Esophagus muscularis mucosa (tissue), 4 donors: Measurements from ENCODE around the gene CNTNAP2. TPM values are rescaled to one million over a fixed set of nuclear protein-coding genes. Genes with fewer than 3 reads are reported as not detected.
"Not testable (repeated sequence)": the region's sequence is repeated elsewhere in the genome, so short reads cannot be mapped to it uniquely, and the experiment has no call there.

Source experiments
- DNase-seq: peaks from one replicate; pipeline ENCODE4 v3.0.0-alpha.2; 2017; ENCODE audit errors: extremely low spot score
- H3K27ac ChIP-seq, 4 donors: fragments of 200-600 bp; sonication (generic); replicated peaks in 1 of 4; 1 replicate in 3 of 4; 2 replicates in 1 of 4; pipeline ENCODE4 v1.5.1; 2016 to 2019; ENCODE audit warnings: mild to moderate bottlenecking in 1 of 4
- H3K27me3 ChIP-seq, 4 donors: fragments of 200-600 bp; sonication (generic); one replicate each; pipeline versions ENCODE4 v1.5.1 to v1.6.0; 2016 to 2019
- H3K36me3 ChIP-seq, 4 donors: fragments of 200-600 bp; sonication (generic); one replicate each; pipeline ENCODE4 v1.5.1; 2016 to 2019
- H3K4me1 ChIP-seq, 4 donors: fragments of 200-600 bp; sonication (generic); one replicate each; pipeline ENCODE4 v1.5.1; 2016 to 2019
- H3K4me3 ChIP-seq, 4 donors: fragments of 200-600 bp; sonication (generic); 1 replicate in 2 of 4; 2 replicates in 2 of 4; pipeline ENCODE4 v1.5.1; 2016 to 2019; ENCODE audit warnings: mild to moderate bottlenecking in 4 of 4, moderate library complexity in 1 of 4
- H3K9me3 ChIP-seq, 4 donors: fragments of 200-600 bp; sonication (generic); 1 replicate in 3 of 4; 2 replicates in 1 of 4; pipeline ENCODE4 v1.5.1; 2016 to 2019
- EP300 ChIP-seq: sonication (generic); formaldehyde crosslinking; IDR thresholded peaks from one replicate; pipeline ENCODE4 v1.6.1; 2017; ENCODE audit warnings: antibody characterized with exemption
- POLR2A ChIP-seq: fragments of 450-650 bp; IDR thresholded peaks from one replicate; pipeline ENCODE4 v1.6.1; 2017; ENCODE audit warnings: antibody characterized with exemption, moderate library complexity, mild to moderate bottlenecking, low read depth
- POLR2AphosphoS5 ChIP-seq, 2 donors: sonication (generic); formaldehyde crosslinking; IDR thresholded peaks; one replicate each; pipeline ENCODE4 v1.6.1; 2017; ENCODE audit warnings: antibody characterized with exemption in 2 of 2
- WGBS: methylation state at CpG from one replicate; pipeline ENCODE4 v1.1.5; 2018; 5-methylcytosine and 5-hydroxymethylcytosine counted together
- intact Hi-C: fragments of 100-400 bp; cut with DNase I; formaldehyde crosslinking; loops from one replicate; pipeline ENCODE4 v1.15.1; 2023
- total RNA-seq, 4 donors: library from RNA; depleted of rRNA; stranded (reverse); fragments of >200 nt; gene quantifications; one replicate each; pipeline versions ENCODE4 v1.1.0 to v1.2.1, GENCODE V29; 2016
- TF ChIP-seq, protein P1 (sequence below), 3 experiments: fragments of 200-600 bp in 2 of 3; fragments of 450-650 bp in 1 of 3; sonication (generic) in 2 of 3; IDR thresholded peaks; one replicate each; pipeline ENCODE4 v1.5.1; 2017 to 2019; ENCODE audit warnings: antibody characterized with exemption in 3 of 3, mild to moderate bottlenecking in 2 of 3, moderate library complexity in 1 of 3

CNTNAP2 gene
- total RNA-seq, 4 donors from 2014 or later: 1.2 to 2.9 (median 1.9) TPM

DNA sequence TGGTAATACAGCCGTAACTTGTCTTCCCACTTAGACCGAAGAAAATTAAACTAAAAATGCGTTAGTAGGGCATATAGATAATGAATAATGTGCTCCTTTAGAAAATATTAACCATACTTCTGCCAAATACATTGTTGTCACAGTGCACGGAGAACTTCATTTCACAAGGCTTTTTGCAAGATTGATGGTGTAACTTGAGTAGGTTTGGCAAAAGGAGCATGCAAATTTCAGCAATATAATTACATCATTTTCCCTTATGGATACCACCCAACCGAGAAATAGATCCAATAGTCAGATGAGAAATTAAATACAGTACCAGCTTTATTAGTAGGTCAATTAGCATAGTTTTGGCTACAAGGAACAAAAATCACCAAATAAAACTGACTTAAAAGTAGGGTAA, 1681.4 kb downstream of the CNTNAP2 start:
- no peaks in the 10 kb centered on the region for H3K27me3 ChIP-seq
- H3K4me1 ChIP-seq: no peaks in the 10 kb centered on the region
- no peak overlapping the region for H3K27ac ChIP-seq
- no peaks in the 10 kb centered on the region for H3K9me3 ChIP-seq
- H3K36me3 ChIP-seq: no peaks in the 10 kb centered on the region
- intact Hi-C loops: no loop called here
- DNase-seq: no peak
- no peak for TF ChIP-seq EP300
- TF ChIP-seq POLR2A: no peak
- no peak for TF ChIP-seq POLR2AphosphoS5 (IDR thresholded peaks at IDR 0.05)
- TF ChIP-seq, protein P1, sequence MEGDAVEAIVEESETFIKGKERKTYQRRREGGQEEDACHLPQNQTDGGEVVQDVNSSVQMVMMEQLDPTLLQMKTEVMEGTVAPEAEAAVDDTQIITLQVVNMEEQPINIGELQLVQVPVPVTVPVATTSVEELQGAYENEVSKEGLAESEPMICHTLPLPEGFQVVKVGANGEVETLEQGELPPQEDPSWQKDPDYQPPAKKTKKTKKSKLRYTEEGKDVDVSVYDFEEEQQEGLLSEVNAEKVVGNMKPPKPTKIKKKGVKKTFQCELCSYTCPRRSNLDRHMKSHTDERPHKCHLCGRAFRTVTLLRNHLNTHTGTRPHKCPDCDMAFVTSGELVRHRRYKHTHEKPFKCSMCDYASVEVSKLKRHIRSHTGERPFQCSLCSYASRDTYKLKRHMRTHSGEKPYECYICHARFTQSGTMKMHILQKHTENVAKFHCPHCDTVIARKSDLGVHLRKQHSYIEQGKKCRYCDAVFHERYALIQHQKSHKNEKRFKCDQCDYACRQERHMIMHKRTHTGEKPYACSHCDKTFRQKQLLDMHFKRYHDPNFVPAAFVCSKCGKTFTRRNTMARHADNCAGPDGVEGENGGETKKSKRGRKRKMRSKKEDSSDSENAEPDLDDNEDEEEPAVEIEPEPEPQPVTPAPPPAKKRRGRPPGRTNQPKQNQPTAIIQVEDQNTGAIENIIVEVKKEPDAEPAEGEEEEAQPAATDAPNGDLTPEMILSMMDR (IDR thresholded peaks at IDR 0.05): no peak
- H3K4me3 ChIP-seq: no peak overlapping the region
- 59% methylated on average over 5 of the region's 5 CpGs for WGBS

DNA sequence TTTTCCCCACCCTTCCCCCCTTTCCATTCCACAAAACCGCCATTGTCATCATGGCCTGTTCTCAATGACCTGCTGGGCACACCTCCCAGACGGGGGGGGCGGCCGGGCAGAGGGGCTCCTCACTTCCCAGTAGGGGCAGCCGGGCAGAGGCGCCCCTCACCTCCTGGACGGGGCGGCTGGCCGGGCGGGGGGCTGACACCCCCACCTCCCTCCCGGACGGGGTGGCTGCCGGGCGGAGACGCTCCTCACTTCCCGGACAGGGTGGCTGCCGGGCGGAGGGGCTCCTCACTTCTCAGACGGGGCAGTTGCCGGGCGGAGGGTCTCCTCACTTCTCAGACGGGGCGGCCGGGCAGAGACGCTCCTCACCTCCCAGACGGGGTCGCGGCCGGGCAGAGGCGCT, 1685.2 kb downstream of the CNTNAP2 start:
- 98% methylated on average over 10 of the region's 30 CpGs for WGBS
- H3K27ac ChIP-seq, H3K27me3 ChIP-seq, H3K4me1 ChIP-seq, H3K36me3 ChIP-seq, H3K9me3 ChIP-seq, H3K4me3 ChIP-seq, intact Hi-C loops, DNase-seq: not testable (repeated sequence)

DNA sequence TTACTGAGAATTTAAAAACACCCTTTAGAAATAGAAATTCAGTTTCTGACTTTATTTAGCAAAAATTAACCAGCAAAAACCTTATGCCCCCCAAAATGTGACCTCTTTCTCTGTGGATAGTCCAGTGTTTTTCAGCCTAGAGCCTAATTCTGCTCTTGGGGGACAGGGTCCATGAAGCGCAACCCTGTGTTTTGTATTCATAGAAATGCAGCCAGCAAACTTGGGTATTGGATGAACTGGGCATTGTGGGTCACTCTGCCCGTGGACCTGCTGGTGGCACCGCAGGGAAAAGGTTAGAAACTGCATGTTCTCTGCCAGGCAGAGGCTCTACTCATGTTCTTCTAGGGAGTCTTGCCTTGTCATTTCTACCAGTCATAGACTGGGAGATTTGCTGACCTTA, 1686.5 kb downstream of the CNTNAP2 start:
- WGBS: 90% methylated on average over 3 of the region's 3 CpGs
- DNase-seq: no peak
- Histone ChIP-seq H3K36me3 (no peaks in the 10 kb centered on the region), H3K27me3 (no peaks in the 10 kb centered on the region), H3K27ac (no peak overlapping the region), H3K4me1 (no peaks in the 10 kb centered on the region), H3K9me3 (no peaks in the 10 kb centered on the region), H3K4me3 (no peak overlapping the region)
- TF ChIP-seq, protein P1 (IDR thresholded peaks at IDR 0.05): no peak
- TF ChIP-seq EP300 (no peak), POLR2AphosphoS5 (IDR thresholded peaks at IDR 0.05) (no peak), POLR2A (no peak)
- intact Hi-C loops: no loop called here

DNA sequence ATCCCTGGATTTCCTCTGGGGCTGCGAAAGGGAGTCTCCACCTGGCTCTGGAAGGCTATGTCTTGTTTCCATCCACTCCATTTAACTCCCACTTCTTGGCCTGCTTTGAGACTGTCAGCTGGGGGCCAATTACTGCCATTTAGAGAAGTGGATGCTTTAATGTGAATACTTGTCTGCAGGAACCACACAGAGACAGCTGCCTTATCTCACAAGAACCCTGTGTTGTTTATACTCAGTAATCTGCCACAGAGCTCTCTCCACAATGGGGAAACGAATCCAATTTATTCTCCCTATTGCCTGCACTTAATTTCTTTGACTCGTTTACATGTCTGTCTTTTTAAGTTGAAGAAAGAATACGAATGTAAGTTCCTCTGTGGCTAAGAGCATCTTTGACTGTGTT, 1687.0 kb downstream of the CNTNAP2 start:
- DNase-seq: no peak
- TF ChIP-seq EP300 (no peak), POLR2AphosphoS5 (IDR thresholded peaks at IDR 0.05) (no peak), POLR2A (no peak)
- TF ChIP-seq, protein P1 (IDR thresholded peaks at IDR 0.05): no peak
- intact Hi-C loops: no loop called here
- no peaks in the 10 kb centered on the region for H3K36me3 ChIP-seq
- no peak overlapping the region for H3K4me3 ChIP-seq
- WGBS: 6% methylated on average over 4 of the region's 4 CpGs
- H3K27ac ChIP-seq: no peak overlapping the region
- no peaks in the 10 kb centered on the region for H3K4me1 ChIP-seq
- no peaks in the 10 kb centered on the region for H3K9me3 ChIP-seq
- H3K27me3 ChIP-seq: no peaks in the 10 kb centered on the region

DNA sequence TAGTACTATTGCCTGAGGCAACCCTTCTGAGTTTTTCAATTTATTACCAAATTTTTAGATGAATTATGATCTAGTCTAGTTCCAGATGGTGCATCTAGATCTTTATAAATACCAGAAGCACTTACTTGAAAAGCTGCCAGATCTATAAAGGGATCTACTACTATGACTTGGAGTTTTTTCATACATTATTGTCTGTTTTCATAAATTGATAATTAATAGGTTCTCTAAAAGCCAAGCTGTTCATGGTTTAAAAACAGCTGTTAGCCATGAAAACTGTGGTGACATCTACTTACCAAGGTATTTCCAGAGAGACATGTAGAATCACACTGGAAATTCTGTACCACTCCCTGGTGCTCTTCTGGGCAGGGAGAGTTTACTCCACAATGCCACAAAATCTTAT, 1687.4 kb downstream of the CNTNAP2 start:
- DNase-seq: no peak
- H3K4me1 ChIP-seq: peaks cover 0 to 1% (median 0%) of the 10 kb centered on the region in 4 donors
- no peaks in the 10 kb centered on the region for H3K27me3 ChIP-seq
- H3K36me3 ChIP-seq: no peaks in the 10 kb centered on the region
- H3K27ac ChIP-seq: no peak overlapping the region
- intact Hi-C loops: no loop called here
- no peaks in the 10 kb centered on the region for H3K9me3 ChIP-seq
- no peak overlapping the region for H3K4me3 ChIP-seq
- TF ChIP-seq EP300 (no peak), POLR2A (no peak), POLR2AphosphoS5 (IDR thresholded peaks at IDR 0.05) (no peak)
- TF ChIP-seq, protein P1 (IDR thresholded peaks at IDR 0.05): no peak
